Osteoblast (primary cell): ENCODE results near the gene IL3RA. TPM values are rescaled to one million over a fixed set of nuclear protein-coding genes. Genes with fewer than 3 reads are reported as not detected.

ENCODE experiments used
- DNase-seq: peaks from one replicate; pipeline ENCODE4 v3.0.0; 2011; ENCODE audit warnings: low spot score, mixed read lengths; ENCODE audit not compliant: insufficient read length; ENCODE audit errors: missing footprints
- H2AFZ ChIP-seq: 2 replicates; pipeline ENCODE4 v1.6.0; 2011; ENCODE audit warnings: mild to moderate bottlenecking, low read length
- H3K27ac ChIP-seq: 2 replicates; pipeline ENCODE4 v1.5.1; 2011; ENCODE audit warnings: mild to moderate bottlenecking, low read depth, low read length, moderate library complexity
- H3K27me3 ChIP-seq: 2 replicates; pipeline ENCODE4 v1.6.0; 2012; ENCODE audit warnings: mild to moderate bottlenecking, control low read depth, inconsistent platforms, low read length, moderate library complexity; ENCODE audit not compliant: insufficient read depth
- H3K36me3 ChIP-seq: 2 replicates; pipeline ENCODE4 v1.5.1; 2011; ENCODE audit warnings: mild to moderate bottlenecking, low read length, control low read depth, moderate library complexity; ENCODE audit not compliant: insufficient read depth
- H3K4me1 ChIP-seq: 2 replicates; pipeline ENCODE4 v1.5.1; 2011; ENCODE audit warnings: mild to moderate bottlenecking, low read length, control low read depth, moderate library complexity; ENCODE audit not compliant: insufficient read depth
- H3K4me2 ChIP-seq: 2 replicates; pipeline ENCODE4 v1.6.0; 2011; ENCODE audit warnings: mild to moderate bottlenecking, low read length; ENCODE audit not compliant: insufficient read depth
- H3K4me3 ChIP-seq: fragments of 200-600 bp; sonication (generic); 3 replicates; pipeline ENCODE4 v1.5.1; 2012; ENCODE audit warnings: mild to moderate bottlenecking, low read length, inconsistent platforms; ENCODE audit not compliant: insufficient read depth
- H3K79me2 ChIP-seq: 2 replicates; pipeline ENCODE4 v1.6.0; 2012; ENCODE audit warnings: mild to moderate bottlenecking, low read length, control low read depth, inconsistent platforms; ENCODE audit not compliant: insufficient read depth
- H3K9me3 ChIP-seq: 2 replicates; pipeline ENCODE4 v1.5.1; 2011; ENCODE audit warnings: low read depth, low read length, control low read depth
- H4K20me1 ChIP-seq: 2 replicates; pipeline ENCODE4 v1.6.0; 2012; ENCODE audit warnings: mild to moderate bottlenecking, low read length, control low read depth; ENCODE audit not compliant: insufficient read depth
- small RNA-seq: library from RNA; depleted of rRNA; stranded (forward); fragments of <200 nt; gene quantifications from one replicate; pipeline ENCODE3, GENCODE V24; 2012
- total RNA-seq: library from RNA; depleted of rRNA; stranded (reverse); fragments of >200 nt; gene quantifications from 2 replicates; pipeline ENCODE4 v1.2.3, GENCODE V29; 2012
- TF ChIP-seq, protein P1 (sequence below): IDR thresholded peaks from 2 replicates; pipeline ENCODE4 v1.5.1; 2011; ENCODE audit warnings: mild to moderate bottlenecking, low read depth, low read length, moderate library complexity; ENCODE audit errors: extremely low read depth

The IL3RA gene
- total RNA-seq, 1 donor, result 0.72 TPM

DNA sequence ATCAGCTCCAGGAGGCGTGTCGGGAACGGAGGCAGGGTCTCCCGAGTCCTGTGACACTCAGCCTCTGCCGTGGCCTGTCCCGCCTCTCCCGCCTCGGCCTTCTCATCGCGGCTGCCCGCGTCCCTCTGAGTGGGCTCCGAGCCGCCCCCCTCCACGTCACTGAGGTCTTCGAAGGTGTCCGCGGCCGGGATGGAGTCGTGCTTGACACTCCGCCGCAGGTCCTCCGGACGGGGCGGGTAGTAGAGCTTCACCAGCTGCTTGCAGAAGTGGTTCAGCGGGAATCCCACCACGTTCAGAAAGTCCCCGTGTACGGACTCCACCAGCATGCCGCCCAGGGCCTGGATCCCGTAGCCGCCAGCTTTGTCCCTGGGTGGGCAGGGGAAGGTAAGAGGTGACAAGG, 91.2 kb downstream of the IL3RA start:
- DNase-seq, result no peak

DNA sequence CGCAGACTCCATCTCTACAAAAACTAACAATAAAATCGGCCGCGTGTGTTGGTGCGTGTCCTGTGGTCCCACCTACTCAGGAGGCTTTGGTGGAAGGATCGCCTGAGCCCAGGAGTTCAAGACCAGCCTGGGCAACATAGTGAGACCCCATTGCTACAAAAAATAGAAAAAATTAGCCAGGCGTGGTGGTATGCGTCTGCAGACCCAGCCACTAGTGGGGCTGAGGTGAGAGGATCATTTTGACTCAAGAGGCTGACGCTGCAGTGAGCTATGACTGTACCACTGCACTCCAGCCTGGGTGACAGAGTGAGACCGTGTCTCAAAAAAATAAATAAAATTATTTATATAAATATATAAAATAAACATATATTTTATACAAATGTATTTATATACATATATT, 93.9 kb downstream of the IL3RA start:
- no peaks in the 10 kb centered on the region for H3K9me3 ChIP-seq
- H3K4me3 ChIP-seq, result no peak overlapping the region
- TF ChIP-seq, protein P1, sequence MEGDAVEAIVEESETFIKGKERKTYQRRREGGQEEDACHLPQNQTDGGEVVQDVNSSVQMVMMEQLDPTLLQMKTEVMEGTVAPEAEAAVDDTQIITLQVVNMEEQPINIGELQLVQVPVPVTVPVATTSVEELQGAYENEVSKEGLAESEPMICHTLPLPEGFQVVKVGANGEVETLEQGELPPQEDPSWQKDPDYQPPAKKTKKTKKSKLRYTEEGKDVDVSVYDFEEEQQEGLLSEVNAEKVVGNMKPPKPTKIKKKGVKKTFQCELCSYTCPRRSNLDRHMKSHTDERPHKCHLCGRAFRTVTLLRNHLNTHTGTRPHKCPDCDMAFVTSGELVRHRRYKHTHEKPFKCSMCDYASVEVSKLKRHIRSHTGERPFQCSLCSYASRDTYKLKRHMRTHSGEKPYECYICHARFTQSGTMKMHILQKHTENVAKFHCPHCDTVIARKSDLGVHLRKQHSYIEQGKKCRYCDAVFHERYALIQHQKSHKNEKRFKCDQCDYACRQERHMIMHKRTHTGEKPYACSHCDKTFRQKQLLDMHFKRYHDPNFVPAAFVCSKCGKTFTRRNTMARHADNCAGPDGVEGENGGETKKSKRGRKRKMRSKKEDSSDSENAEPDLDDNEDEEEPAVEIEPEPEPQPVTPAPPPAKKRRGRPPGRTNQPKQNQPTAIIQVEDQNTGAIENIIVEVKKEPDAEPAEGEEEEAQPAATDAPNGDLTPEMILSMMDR, result no peak
- H2AFZ ChIP-seq, result no peak overlapping the region
- H4K20me1 ChIP-seq, result no peaks in the 10 kb centered on the region
- H3K4me2 ChIP-seq, result no peak overlapping the region
- no peaks in the 10 kb centered on the region for H3K27me3 ChIP-seq
- H3K36me3 ChIP-seq, result peaks cover 21% of the 10 kb centered on the region
- DNase-seq, result no peak
- H3K4me1 ChIP-seq, result no peaks in the 10 kb centered on the region
- no peak overlapping the region for H3K27ac ChIP-seq
- H3K79me2 ChIP-seq, result no peaks in the 10 kb centered on the region

More for the DNA sequence above, 91.2 kb downstream of the IL3RA start:
- H3K27me3 ChIP-seq, result no peaks in the 10 kb centered on the region
- no peak overlapping the region for H3K27ac ChIP-seq
- H3K79me2 ChIP-seq, result no peaks in the 10 kb centered on the region
- no peaks in the 10 kb centered on the region for H4K20me1 ChIP-seq
- H3K4me1 ChIP-seq, result no peaks in the 10 kb centered on the region
- H3K9me3 ChIP-seq, result no peaks in the 10 kb centered on the region
- H3K36me3 ChIP-seq, result peaks cover 27% of the 10 kb centered on the region
- no peak overlapping the region for H3K4me3 ChIP-seq
- H2AFZ ChIP-seq, result no peak overlapping the region
- TF ChIP-seq, protein P1, result no peak
- H3K4me2 ChIP-seq, result no peak overlapping the region

Small RNAs within 50 kb of the gene (small RNA-seq; reads per million reads assigned to genes)
- gene MIR3690, result not detected
- gene RNA5SP498, result not detected

Other genes with a start within 250 kb of the IL3RA start
- gene CRLF2, start 124.1 kb upstream of the IL3RA start, total RNA-seq, result 0.29 and 1.1 TPM in 2 replicates
- gene CSF2RA, start 68.0 kb upstream of the IL3RA start, total RNA-seq, result 0.29 and 0.36 TPM in 2 replicates
- 182 and 203 TPM in 2 replicates for gene SLC25A6, start 55.3 kb downstream of the IL3RA start, total RNA-seq
- gene ASMTL, start 116.1 kb downstream of the IL3RA start, total RNA-seq, result 22.4 and 24.6 TPM in 2 replicates
- gene P2RY8, start 200.4 kb downstream of the IL3RA start, total RNA-seq, result under 0.01 TPM in 1 of 2 replicates, not detected in the other